HG03460 (cell line): ENCODE data around the gene MYORG.

Experiments
- ATAC-seq: cut with Tn5 transposase; IDR thresholded peaks from one replicate; pipeline ENCODE4 v1.9.1; 2021; ENCODE audit not compliant: unreplicated experiment

The MYORG gene

DNA sequence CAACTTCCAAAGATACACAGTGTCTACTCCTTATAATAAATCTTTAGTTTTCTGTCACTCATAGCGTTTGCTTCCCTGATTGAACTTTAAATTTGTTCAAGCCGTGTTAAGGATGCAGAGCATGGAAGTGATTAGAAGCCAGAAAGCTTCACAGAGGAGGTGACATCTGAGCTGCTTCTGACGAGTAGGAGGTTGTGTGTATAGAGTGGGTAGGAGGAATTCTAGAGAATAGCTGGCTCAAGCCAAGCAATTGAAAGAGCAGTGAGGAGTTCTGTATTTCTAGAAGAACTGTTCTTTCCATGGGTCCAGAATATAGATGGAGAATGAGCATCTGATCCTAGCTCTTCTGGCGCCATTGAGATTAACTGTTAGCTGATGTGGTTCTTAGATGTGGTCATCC lies 41.3 kb downstream of the MYORG start:
- no peak for ATAC-seq

DNA sequence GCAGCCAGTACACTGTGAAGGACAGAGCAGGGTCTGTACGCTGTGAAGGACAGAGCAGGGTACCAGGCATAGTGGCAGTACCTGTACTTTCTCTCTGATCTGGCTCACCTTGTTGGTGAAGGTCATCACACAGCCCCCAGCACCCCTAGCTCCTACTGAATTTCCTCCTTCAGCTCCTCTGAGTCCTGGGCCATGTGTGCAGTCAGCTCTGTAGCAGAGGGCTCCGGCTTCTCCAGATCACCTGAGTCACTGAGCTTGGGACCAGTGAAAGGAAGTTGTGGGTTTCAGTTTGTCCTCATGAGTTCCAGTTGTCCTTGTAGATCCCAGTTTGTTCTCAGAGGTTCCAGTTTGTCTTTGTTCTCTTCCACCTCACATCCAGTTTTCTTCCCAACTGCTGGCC lies 41.8 kb downstream of the MYORG start:
- ATAC-seq = no peak

DNA sequence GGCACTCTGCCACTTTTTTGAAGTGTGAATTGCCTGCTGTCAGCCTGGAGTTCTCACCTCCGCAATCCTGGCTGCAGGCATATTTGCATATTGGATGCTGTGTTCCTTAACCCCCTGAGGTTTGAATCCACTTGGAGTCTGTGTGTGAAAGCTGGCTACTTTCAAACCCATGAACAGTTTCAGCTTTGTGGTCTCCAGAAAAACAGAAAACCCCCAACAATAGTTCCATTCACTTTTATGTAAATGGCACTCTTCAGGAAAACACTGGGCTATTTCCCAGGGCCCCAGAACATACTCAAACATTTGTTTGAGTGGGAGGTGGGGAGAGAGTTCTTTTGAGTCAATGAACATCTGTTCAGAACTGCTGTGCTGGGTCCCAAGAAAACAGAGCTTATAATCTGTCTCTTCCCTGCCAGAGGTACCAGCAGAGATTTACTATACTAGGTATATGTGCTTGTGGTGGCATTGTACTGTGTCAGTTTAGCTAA lies 42.3 kb downstream of the MYORG start:
- ATAC-seq = no peak

DNA sequence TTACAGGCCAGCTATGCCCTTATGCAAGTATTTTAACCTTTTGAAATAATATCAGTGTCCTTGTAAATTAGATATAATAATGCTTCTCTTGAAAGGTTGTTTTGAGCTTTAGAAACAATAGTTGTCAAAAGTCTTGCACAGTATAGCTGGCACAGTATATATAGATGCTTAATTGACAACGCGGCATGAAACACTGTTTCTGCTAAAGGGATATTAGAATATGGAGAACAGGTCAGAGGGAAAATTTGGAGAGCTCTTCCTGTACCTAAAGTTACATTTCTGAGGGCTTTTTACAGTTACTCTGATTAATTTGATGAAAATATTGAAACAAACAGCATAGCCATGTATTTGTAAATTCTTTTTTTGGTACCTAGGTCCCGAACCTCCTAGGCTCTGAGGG lies 42.9 kb downstream of the MYORG start:
- ATAC-seq = no peak

DNA sequence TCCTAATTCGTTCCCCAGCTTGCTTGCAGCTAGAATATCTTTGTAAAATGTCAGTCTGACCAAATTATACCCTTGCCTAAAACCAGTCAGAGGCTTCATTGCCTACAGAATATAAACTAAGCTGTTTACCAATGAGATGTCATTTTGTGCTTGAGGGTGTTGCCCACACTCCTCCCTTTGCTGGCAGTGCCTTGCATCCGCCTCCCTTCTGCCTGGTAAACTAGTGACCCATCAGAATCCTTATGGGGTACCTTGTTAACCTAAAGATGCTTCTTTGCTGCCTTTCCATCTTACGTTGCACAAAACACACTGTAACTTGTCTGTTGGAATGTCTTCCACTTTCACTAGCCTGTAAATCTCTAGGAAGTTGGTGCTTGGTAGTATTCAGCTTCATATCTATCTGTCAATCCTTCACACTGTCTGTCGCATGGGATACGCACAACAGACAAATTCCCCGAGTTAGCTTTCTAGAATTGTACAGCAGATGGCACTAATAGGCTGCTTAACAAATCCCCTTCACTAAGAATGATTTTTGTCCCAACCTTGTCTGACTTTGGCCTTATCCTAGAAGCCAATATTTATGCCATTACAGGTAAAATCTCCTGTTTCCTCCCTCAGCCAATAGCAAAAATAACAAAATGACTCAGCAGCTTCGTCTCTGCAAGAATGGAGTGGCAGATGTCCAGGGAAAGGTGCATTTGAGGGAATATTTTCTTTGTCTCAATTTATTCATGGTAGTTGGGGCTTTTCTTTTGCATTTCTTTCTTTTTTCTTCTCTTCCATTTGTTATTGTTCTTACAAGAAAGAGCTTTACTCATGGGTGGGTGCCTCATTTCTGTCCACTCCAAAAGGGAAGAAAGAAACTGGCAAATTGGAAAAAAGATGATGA lies 44.4 kb downstream of the MYORG start:
- ATAC-seq = no peak

DNA sequence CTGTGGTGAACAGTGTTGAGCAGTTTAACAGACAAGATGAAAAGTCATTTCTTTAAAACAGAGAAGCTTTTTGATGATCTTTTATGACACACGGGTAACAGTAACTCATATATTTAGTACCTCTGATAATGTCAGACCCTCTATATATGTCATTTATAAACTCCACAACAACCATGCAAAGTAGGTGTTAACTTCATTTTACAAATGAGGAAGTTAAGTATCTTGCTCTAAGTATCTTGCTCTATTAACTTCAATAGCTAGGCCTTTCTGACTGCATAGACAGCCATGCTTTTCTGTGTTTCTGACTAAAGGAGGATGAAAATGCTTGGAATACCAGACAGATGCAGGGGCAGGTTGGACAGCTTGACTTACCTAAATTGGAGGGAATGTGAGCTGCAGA lies 45.5 kb downstream of the MYORG start:
- no peak for ATAC-seq

DNA sequence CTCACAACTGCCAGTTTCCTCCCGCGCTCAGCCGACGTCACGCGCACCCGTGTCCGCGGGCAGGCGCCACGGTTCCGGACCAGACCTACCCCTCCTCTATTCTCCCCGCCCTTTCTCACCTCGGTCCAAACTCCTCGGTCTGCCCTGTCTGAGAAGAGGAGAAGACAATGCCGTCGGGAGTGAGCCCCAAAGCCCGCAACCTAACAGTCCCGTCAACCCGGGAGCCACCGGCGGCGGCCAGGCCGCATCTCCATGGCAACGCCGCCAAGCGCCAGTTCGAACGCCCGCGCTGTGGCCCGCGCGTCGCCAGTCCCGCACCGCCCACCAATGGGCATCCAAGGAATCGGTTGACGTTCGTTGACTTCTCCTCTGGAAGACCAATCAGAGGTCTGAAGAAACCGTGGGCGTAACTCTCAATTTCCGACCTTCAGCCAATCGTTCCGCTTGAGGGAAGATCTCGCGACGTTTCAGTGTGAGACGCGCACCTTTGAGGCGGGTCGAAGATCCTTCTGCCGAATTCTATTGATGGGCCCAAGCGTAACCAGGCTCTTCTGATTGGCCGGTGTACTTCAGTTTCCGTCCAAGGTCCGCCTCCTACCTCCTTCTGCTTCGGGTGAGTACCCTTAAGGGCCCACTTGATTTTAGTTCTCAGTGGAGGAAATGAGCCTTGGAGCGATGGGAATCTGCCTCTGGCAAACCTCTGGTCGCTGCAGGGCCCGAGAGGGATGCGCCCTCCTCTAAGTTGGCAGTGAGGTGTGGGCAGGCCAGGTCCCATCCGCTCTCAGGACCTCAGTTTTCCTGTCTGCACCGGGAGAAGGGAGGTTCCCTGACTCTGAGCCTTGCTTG lies 47.5 kb downstream of the MYORG start, which contains the start of the genes KIF24 and NUDT2:
KIF24 (minus strand) TSS at position 282 of the 846 bp plus-strand sequence. CDS start 17,922 bp downstream, outside the sequence.
NUDT2 (plus strand) TSS at position 583 of the 846 bp plus-strand sequence. CDS start 9,471 bp downstream, outside the sequence.
- peak; percentile 97 for ATAC-seq

DNA sequence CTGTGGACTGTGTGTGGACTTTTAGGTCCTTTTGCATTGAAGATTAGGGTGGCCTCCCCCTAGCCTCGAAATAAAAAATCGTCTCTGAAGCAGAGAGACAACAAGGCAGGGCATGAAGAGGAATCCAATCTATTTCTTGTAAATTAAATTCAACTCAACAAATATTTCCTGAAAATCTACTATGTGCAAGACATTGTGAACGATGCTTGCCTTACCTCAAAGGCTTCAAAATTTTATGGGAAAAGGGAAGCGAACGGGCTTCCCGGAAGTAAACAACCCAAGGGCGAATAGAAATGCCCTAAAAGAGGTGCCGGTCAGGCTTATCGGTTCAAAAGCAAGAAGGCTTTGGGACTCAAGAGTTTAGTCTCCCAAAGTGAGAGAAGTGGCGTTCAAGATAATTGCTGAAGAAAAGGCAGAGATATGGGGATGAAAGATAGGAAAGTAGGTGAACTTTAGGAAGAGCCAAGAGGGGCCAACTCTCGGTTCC lies 48.2 kb downstream of the MYORG start:
- ATAC-seq = no peak

DNA sequence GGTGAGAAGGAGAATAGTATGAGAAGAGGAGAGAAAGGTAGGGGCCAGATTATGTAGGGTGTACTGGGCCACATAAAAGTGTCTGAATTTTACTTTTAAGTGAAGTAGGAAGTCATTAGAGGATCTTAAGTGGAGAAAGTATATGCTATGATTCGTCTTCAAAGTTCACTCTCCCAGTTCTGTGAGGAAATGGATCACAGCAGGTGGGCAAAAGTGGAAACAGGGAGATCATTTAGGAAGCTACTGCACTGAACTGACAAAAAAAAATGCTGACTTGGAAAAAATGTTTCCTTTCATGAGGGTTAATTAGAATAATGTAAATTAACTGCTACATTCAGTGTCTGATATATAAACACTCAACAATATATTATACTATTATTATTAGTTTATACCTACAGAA lies 50.0 kb downstream of the MYORG start:
- no peak for ATAC-seq

DNA sequence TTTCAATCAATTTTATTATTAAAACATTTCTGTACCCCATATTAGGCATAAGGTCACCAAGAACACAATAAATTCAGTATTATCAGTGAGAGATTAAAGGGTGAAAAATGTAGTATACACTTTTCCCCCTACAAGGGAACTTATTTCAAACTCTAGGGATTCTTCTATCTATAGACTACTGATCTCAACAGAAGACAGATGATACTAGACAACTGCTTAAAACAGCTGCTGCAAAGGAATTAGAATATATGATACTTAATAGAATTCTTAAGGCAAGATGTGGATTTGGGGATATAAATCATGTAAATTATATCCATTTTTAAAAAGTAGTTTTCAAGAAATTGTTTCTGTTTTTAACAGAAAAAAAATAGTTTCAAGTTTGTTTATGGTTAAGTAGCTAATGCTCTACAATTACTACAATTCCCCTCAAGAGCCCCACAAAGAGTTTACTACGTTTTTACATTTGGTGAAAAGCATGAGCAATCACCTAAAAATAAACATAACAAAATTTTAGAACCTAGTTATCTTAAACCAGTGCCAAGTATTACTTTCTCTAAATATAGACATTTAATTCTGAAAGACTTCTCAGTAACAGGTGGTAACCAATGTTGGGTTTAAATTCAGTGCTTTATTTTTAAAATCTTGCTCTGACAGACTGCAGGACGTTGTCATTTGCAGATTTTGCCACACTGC lies 53.7 kb downstream of the MYORG start:
- ATAC-seq = no peak

DNA sequence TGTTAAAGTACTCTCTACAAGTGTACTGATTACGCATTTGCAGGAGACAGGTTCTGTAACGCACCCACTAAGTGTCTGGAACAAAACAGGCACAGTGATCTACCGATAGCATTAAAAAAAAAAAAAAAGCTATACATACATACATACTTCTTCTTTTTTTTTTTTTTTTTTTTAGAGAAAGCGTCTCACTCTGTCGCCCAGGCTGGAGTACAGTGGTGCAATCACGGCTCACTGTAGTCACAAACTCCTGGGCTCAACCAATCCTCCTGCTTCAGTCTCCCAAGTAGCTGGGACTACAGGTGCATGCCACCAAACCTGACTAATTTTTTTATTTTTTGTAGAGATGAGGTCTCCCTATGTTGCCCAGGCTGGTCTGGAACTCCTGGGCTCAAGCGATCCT lies 55.2 kb downstream of the MYORG start:
- no peak for ATAC-seq

DNA sequence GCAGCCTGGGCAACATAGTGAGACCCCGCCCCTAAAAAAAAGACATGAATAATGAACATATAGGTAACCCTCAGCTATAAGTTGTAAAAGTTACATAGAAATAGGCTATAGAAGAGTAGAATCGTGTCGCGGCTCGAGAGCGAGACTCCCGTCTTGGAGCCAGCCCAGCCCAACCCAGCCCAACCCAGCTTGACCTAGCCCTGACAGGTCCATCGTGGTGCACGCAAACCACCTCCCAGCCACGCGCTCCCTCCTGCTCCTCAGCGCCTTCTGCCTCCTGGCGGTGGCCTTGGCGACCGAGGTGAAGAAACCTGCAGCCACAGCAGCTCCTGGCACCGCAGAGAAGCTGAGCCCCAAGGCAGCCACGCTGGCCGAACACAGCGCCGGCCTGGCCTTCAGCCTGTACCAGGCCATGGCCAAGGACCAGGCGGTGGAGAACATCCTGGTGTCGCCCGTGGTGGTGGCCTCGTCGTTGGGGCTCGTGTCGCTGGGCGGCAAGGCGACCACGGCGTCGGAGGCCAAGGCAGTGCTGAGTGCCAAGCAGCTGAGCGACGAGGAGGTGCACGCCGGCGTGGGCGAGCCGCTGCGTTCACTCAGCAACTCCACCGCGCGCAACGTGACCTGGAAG lies 58.4 kb downstream of the MYORG start:
- ATAC-seq = no peak

DNA sequence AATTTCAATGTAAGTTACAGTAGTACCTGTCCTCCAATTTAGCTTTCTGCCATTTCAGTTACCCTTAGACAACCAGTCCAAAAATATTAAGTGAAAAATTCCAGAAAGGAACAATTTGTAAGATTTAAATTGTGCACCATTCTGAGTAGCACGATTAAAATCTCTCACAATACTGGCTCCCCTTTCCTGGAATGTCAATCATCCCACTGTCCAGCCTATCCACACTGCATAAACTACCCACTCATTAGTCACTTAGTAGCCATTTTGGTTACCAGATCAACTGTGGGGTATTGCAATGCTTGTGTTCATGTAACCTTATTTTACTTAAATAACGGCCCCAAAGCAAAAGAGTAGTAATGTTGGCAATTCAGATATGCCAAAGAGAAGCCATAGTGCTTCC lies 59.3 kb downstream of the MYORG start:
- ATAC-seq = no peak
